G401 (cell line): Measurements from ENCODE around the gene AKAP13. TPM values are rescaled to one million over a fixed set of nuclear protein-coding genes. Genes with fewer than 3 reads are reported as not detected.
A peak's percentile ranks its signal among the peaks of the same experiment; 100 is the strongest.
"Not testable (repeated sequence)": the region's sequence is repeated elsewhere in the genome, so short reads cannot be mapped to it uniquely, and the experiment has no call there.

Source experiments
- DNase-seq: peaks from one replicate; pipeline ENCODE4 v3.0.0-alpha.2; 2015; ENCODE audit warnings: low spot score
- in situ Hi-C: cut with HindIII; loops from 2 replicates; pipeline ENCODE4 v1.10.0; 2016; ENCODE audit warnings: low sequenced_read_pairs, mixed read lengths
- total RNA-seq: library from RNA; depleted of rRNA; stranded (reverse); fragments of >200 nt; shearing (Covaris generic); gene quantifications from 2 replicates; pipeline ENCODE4 v1.2.3, GENCODE V29; 2014

The AKAP13 gene
- total RNA-seq, 1 experiment from 2014 or later, result 39.2 TPM

DNA sequence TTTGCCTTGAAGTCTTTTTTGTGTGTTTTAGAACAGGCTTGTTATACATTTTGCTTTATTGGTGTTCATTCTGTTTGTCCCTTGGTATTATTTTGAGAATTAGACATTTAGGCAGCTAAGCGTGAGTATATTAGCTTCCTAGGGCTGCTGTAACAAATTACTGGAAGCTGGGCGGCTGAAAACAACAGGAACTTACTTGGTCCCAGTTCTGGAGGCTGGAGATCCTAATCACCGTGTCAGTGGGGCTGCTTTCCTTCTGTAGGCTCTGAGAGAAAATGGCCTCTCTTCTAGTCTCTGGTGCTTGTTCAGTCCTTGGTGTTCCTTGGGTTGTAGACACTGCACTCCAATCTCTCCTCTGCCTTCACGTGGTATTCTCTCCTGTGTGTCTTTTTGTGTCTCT, 272.1 kb downstream of the AKAP13 start:
- in situ Hi-C loops, result no loop called here

DNA sequence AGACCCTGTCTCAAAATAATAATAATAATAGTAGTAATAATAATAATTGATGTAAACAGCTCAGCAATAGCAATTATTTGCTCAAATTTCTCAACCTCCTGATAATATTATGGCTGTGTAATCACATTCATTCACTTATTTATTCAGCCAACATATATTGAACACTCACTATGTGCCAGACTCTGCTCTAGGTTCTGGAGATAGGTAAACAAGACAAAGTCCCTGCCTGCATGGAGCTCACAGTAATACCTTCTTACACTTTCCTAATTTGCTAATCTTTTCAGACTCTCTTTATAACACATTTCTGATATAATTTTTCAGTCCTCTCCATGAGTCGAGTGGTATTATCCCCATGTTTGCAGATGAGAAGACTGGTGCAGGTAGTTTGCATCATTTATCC, 276.7 kb downstream of the AKAP13 start:
- in situ Hi-C loops, result no loop called here
- no peak for DNase-seq

More for the DNA sequence above, 272.1 kb downstream of the AKAP13 start:
- DNase-seq, result no peak

DNA sequence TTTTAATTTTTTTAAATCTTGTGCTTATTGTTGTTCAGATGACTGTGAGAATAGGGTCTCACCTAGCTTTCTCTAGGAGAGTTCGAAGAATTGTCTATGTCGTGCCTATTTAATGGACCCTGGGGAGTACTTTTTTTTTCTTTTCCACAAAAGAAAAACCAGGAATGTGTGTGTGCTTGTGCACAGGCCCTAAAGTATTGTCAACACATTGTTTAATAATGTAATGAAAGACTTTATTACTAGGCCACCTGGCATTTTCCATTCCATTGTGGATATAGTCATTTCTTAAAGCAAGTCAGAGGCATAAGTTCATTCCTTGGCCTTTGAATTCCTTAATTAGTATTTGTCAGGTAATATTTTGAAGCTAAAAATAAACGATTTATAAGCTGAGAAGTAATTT, 278.4 kb downstream of the AKAP13 start:
- DNase-seq, result no peak
- in situ Hi-C loops, result no loop called here

DNA sequence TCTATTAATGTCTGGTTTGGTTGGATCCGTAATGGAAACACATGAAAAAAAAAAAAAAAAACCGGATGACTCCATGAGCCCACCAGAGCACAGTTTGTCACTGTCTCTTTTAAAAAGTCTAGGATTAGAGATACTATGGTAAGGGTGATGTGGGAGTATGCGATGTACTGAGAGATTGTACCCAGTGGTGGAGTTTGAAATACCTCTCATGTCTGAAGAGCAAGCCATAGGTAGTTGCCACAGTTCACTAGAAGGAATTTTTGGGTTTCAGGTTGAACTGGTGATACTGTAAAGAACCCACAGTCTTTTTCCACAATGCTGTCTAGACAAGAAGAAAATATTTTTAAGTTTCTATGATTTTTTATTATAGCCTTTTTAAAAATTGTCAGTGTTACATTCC, 281.5 kb downstream of the AKAP13 start:
- no peak for DNase-seq
- in situ Hi-C loops, result no loop called here

DNA sequence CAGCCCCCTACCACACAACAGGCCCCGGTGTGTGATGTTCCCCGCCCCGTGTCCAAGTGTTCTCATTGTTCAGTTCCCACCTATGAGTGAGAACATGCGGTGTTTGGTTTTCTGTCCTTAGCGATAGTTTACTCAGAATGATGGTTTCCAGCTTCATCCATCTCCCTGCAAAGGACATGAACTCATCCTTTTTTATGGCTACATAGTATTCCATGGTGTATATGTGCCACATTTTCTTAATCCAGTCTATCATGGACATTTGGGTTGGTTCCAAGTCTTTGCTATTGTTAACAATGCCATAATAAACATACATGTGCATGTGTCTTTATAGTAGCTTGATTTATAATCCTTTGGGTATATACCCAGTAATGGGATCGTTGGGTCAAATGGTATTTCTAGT, 285.3 kb downstream of the AKAP13 start:
- in situ Hi-C loops, result not testable (repeated sequence)

DNA sequence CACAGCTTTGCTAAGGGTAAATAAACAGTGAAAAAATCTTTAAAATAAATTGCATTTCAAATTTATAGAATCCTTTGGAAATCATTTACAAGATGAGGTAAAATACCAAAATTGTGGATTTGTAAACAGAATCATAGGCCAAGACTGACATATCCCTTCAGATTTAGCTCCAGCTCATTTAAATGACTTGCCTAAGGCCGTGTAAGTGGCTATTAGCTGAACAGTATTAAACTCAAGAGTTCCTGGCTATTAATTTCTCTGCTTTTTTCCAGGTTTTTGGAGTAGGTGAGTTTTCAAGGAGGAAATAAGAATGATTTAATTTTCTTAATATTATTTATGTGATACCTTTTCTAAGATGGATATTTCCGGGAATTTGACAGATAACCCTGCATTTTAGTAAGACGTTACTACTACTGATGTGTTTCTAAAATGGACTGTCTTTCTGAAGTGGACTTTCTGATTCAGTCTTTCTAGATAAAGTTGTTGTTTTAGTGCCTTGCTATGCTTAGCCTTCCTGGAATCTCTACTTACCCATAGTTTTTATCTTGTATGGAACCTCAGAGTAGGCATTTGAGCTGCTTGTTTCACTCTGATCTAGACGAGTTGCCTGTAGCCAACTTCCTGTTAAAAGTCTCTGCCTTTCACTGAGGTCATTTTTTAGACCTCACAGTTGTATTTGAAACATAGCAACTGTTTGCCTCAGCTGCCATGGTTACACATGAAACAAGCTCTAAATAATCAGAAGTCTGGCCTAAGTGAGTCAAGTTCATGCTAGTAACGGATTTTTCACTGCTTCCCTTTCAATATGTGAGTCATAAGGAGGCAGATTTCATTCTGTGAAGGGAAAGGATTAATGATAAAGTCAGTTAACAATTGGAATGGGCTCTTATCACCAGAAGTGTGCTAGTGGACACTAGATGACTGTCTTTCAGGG, 287.4 kb downstream of the AKAP13 start:
- DNase-seq, result no peak
- in situ Hi-C loops, result no loop called here

More for the DNA sequence above, 285.3 kb downstream of the AKAP13 start:
- not testable (repeated sequence) for DNase-seq

DNA sequence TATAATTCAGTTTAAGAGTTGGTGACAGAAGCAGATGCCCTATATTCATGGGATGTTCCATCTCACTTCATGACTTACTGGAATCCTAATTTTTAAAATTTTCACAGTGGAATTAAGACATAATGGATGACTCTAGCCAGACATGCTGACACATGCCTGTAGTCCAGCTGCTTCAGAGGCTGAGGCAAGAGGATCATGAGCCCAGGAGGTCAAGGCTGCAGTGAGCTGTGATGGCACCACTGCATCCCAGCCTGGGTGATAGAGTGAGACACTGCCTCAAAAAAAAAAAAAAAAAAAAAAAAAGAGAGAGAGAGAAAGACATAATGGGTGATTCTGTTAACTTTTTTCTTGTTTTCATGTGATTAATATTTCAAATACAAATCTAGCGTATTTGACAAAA, 290.8 kb downstream of the AKAP13 start:
- DNase-seq, result no peak
- in situ Hi-C loops, result no loop called here

DNA sequence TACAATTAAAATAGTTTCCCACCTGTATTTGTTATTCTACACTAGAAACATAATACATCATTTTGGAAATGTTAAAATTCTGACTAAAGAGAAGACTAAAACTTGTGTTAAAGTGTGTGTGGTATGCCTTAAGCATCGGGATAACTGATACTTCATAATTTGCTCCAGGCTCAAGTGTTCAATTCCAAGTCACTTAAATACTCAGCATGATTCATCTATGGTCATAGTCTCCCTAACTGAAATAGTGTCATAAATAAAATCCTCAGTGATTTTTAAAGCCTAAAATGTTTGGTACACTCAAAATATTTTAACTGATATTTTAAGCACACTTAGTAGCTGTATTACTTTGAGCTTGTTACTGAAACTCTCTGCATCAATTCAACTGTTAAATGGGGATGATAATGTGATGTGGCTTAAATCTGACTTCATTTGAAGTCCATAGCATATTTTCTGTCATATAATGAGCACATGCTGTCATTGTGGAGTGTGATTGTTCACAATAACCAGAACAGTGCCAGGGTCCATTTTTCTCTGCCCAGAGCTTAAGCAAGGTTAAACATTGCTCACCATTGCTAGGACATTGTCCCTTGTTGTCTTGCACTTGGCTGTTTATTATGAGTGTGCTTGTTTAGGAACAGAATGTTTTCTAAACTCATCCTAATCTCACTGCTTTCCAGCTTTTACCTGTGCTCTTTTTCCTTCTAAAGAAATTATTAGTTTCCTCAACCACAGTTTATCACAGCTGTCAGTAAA, 292.1 kb downstream of the AKAP13 start:
- in situ Hi-C loops, result no loop called here
- no peak for DNase-seq

DNA sequence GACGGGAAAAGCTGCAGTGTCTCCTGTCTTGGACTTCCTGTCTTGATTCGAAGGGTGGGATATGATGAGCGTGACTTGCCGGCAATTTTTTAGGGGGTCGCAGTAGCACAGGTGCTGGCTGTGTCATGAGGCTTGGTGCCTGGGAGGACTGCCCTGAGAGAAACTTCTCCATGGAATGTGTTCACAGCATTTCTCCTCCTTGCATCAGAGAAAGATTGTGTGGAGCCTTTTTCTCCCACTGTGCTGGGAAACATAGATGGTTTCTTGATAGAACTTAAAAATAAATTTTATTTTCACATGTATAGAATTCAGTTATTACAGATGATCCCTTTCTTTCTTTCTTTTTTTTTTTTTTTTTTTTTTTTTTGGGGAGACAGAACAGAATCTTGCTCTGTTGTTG, 292.9 kb downstream of the AKAP13 start:
- no peak for DNase-seq
- in situ Hi-C loops, result no loop called here

DNA sequence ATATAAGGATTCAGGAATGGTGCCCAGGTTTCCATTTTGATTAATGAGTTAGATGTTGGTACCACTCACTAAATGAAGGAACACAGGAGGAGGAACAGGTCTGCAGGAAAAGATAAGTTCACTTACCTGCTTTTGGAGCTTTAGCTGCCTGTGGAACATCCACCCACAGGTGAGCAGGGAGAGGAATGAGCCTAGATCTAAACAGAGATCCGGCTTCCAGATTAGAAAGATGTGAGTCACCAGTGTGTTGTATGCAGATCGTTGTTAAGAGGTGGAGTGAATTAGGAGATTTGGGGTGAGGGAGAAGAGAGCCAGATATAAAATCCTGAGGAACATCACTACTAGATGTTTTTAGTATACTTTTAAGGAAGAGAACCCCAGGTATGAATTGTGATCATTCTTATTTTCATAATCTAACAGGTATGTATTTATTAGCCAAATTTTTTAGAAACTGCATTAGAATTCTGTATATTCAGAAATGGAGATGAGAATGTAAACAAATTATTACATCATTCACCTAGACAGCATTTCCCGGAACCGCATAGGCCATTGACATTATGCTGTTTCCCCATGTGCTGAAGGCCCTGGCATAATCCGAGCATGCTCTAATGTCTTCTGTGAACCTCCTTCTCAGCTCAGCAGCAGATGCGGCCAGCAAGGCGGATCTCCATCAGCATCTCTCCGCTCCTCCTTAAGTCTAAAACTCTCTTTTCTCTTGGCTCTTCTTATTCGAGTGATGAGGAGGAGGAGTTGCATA, 296.1 kb downstream of the AKAP13 start:
- in situ Hi-C loops, result no loop called here
- DNase-seq, result no peak

DNA sequence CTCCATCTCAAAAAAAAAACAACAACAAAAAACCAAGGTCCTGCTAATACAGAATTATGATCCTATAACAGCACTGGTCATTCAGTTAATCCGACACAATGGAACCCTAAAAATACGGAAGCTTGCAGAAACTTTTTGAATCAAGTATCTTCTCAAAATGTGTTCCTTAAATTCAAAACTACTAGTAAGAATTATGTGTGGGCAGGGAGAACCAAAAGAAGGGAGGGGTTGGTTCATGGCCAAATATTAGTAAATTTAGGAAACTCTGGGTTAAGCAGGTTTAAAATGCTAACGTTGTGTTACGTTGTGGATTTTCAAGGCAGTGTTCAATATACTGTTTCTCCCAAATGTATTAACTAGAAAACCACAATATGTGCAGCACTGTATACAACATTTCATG, 298.8 kb downstream of the AKAP13 start:
- no peak for DNase-seq

DNA sequence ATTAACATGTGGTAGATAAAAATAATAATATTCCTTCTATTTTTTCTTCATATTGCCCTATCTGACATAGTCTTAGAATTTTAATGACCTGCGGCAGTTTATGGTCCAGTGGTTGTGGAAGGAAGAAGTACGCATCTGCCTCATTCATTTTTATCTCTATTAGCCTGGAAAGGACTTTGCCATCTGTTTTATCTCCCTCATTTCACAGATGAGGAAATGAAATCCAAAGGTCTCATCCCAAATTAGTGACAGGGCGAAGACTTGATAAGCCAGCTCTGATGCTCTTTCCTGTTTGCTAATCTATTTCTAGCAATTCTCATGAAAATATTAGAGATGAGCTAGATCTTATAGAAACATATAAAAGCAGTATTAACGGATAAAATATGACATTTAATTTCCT, 301.0 kb downstream of the AKAP13 start:
- in situ Hi-C loops, result no loop called here
- no peak for DNase-seq

More for the DNA sequence above, 298.8 kb downstream of the AKAP13 start:
- in situ Hi-C loops, result no loop called here

DNA sequence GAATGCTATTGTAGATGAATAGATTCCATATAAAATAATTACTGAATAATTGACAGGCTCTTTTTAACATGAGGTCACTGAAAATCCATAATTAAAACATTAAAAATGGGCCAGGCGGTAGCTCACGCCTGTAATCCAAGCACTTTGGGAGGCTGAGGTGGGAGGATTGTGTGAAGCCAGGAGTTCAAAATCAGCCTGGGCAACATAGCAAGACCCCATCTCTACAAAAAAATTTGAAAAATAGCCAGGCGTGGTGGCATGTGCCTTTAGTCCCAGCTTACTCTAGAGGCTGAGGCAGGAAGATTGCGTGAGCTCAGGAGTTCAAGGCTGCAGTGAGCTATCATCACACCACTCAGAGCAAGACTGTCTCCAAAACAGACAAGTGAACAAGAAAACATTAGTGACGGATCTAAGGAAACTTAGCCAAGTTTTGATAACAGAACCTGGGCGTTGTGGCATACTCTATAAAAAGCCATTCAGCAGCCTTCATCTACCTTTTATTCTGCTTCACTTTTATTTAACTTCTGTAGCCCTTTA, 303.8 kb downstream of the AKAP13 start:
- no peak for DNase-seq
- in situ Hi-C loops, result no loop called here

DNA sequence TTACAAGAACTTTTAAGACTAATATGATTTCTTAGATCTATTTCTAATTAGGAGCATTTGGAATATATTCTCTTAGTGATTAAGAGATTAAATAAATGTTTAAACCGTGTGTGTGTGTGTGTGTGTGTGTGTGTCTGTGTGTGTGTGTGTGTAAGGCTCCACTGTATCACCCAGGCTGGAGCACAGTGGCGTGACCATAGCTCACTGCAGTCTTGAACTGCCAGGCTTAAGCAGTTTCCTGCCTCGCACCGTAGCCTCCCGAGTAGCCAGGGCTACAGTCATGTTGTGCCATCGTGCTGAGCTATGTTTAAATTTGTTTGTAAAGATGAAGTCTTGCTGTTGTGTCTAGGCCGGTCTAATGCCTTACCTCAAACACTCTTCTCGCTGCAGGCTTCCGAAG, 305.0 kb downstream of the AKAP13 start:
- no peak for DNase-seq
- in situ Hi-C loops, result no loop called here

DNA sequence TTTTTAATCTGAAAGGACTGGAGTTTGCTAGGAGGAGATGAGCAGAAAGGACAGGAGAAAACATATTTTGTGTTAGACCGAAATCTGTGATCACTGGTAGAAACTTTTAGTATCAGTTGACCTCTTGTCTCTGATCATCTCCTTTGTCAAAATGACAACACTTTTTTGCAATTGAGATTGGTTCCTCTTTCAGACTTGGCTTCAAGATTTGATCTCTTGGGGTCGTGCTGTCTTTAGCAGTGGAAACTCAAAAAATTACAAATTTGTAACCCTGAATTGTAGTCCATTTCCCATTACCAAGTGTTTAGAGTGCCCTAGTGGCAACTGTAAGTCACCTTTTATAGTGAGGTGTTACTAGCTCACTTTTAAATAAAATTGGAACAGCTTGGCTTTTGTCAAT, 306.9 kb downstream of the AKAP13 start:
- no peak for DNase-seq
- in situ Hi-C loops, result no loop called here

DNA sequence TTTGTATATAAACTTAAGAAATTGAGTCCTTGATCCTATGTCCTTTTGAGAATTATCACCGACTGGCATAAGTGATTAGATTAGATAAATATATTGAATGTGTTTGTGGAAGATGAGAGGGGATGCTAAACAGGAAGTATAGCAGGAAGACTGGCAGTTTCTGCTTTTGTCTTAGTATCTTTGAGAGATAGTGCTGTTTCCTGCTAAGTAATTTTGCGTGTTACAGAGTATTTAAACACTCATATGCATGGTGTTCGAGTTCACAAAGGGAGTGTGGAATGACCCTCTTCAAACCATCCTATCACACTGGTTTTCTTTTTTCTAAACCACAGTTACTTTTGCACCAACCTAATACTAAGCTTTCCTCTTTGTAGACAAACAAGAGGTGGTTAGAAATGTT, 308.3 kb downstream of the AKAP13 start:
- no peak for DNase-seq
- in situ Hi-C loops, result no loop called here

DNA sequence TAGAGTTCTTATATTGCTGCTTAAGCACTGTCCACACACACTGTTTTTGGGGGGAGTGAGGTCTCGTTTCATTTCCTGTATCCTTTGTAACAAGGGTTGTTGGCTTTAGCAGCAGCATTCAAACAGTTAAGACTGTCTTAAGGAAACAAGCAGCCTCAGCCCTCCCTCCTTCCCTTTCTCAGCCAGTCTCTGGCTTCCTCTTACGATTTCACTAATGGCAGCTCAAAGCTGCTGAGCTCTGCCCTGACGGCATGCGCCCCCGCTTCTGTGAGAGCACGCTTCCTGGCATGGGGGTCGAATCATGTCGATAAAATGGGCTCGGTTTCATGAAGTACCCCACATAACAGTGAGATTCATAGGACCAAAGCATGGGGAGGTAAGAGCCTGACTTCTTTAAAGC, 309.3 kb downstream of the AKAP13 start:
- in situ Hi-C loops, result no loop called here
- peak; percentile 8 for DNase-seq

DNA sequence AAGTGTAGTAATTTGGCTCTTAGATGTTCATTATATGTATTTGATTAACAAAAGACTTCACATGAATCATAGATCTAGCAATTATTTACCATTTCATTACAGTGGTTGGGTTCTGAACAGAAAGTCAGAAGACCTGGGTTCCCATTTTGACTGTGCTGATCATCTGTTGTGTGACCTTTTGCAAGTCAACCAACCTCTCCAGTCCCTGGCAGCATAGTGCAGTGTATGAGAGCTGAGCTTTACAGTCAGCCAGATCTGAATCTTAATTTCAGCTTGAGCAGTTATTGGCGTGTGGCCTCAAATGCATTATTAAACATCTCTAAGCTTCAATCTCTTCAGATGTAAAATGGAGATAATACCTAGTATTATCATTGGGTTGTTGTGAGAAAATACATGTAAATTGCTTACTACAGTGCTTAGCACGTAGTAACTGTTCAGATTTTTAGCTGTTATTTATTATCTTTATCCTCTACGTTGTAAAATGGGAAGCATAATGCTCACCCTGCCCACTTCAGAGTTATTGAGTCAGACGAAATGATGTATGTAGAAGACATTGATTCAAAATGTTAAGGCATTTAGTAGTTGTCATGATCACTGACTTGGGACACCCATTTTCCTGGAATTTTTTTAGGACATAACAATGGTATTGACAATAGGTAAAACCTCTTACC, 310.3 kb downstream of the AKAP13 start:
- in situ Hi-C loops, result no loop called here
- no peak for DNase-seq
